Testis (tissue), 2 donors: ENCODE data around the gene ZNF775.

Source experiments
- CTCF ChIP-seq, 3 experiments: fragments of 450-650 bp in 2 of 3; fragments of 200-600 bp in 1 of 3; sonication (generic) in 1 of 3; IDR thresholded peaks; one replicate each; pipeline ENCODE4 v1.5.1; 2016 to 2019; ENCODE audit warnings: antibody characterized with exemption in 3 of 3, mild to moderate bottlenecking in 2 of 3, moderate library complexity in 1 of 3
- POLR2A ChIP-seq: fragments of 450-650 bp; IDR thresholded peaks from one replicate; pipeline ENCODE4 v1.6.1; 2017; ENCODE audit warnings: antibody characterized with exemption, mild to moderate bottlenecking, moderate library complexity

GRCh38 chr7:150401424-150401790 is 22.3 kb downstream of the ZNF775 start:
- TF ChIP-seq CTCF (IDR thresholded peaks at IDR 0.05): no peak
- TF ChIP-seq POLR2A: no peak
